GM23338 (cell line): ENCODE measurements around the gene PRR35. TPM values are rescaled to one million over a fixed set of nuclear protein-coding genes. Genes with fewer than 3 reads are reported as not detected.

Source experiments
- ATAC-seq: fragments of 200-7000 bp; cut with Tn5 transposase; 3 replicates; pipeline ENCODE4 v1.9.1; 2020
- DNase-seq: peaks from one replicate; pipeline ENCODE4 v3.0.0-alpha.2; 2015; ENCODE audit warnings: low spot score
- H2AFZ ChIP-seq: fragments of 200-600 bp; sonication (generic); 2 replicates; pipeline ENCODE4 v1.8.0; 2016; ENCODE audit warnings: antibody characterized with exemption, mild to moderate bottlenecking, moderate library complexity
- H3F3A ChIP-seq: fragments of 200-600 bp; sonication (generic); replicated peaks from 2 replicates; pipeline ENCODE4 v1.8.0; 2017; ENCODE audit warnings: antibody characterized with exemption, mixed run types, low read depth
- H3K27ac ChIP-seq: fragments of 200-600 bp; sonication (generic); 2 replicates; pipeline ENCODE4 v1.6.1; 2016; ENCODE audit warnings: low read depth
- H3K27me3 ChIP-seq: fragments of 200-600 bp; sonication (generic); 2 replicates; pipeline ENCODE4 v1.8.0; 2016; ENCODE audit warnings: mild to moderate bottlenecking, mixed run types, moderate library complexity; ENCODE audit not compliant: insufficient read depth
- H3K36me3 ChIP-seq: fragments of 200-600 bp; sonication (generic); 2 replicates; pipeline ENCODE4 v1.8.0; 2016; ENCODE audit warnings: mild to moderate bottlenecking; ENCODE audit not compliant: insufficient read depth
- H3K4me1 ChIP-seq: fragments of 200-600 bp; sonication (generic); 2 replicates; pipeline ENCODE4 v1.8.0; 2016; ENCODE audit warnings: mild to moderate bottlenecking, moderate library complexity; ENCODE audit not compliant: insufficient read depth
- H3K4me2 ChIP-seq: fragments of 200-600 bp; sonication (generic); 2 replicates; pipeline ENCODE4 v1.7.1; 2017; ENCODE audit warnings: mixed run types
- H3K4me3 ChIP-seq: fragments of 200-600 bp; sonication (generic); 2 replicates; pipeline ENCODE4 v1.6.1; 2016; ENCODE audit warnings: mixed run types
- H3K79me2 ChIP-seq: fragments of 200-600 bp; sonication (generic); replicated peaks from 2 replicates; pipeline ENCODE4 v1.8.0; 2017; ENCODE audit warnings: mild to moderate bottlenecking; ENCODE audit not compliant: insufficient read depth
- H3K9me2 ChIP-seq: fragments of 200-600 bp; sonication (generic); 2 replicates; pipeline ENCODE4 v1.8.0; 2017; ENCODE audit not compliant: insufficient read depth
- H4K20me1 ChIP-seq: fragments of 200-600 bp; sonication (generic); replicated peaks from 2 replicates; pipeline ENCODE4 v1.8.0; 2017; ENCODE audit warnings: mild to moderate bottlenecking; ENCODE audit not compliant: insufficient read depth
- H3K27ac Mint-ChIP-seq: 2 replicates; pipeline ENCODE4 v1.8.0; 2020; ENCODE audit warnings: inconsistent platforms, mild to moderate bottlenecking, moderate library complexity, mixed read lengths
- H3K27me3 Mint-ChIP-seq: 3 replicates; pipeline ENCODE4 v1.8.0; 2022; ENCODE audit warnings: low read depth, mild to moderate bottlenecking, moderate library complexity, mixed read lengths, inconsistent platforms; ENCODE audit not compliant: insufficient read depth, poor library complexity
- H3K36me3 Mint-ChIP-seq: 3 replicates; pipeline ENCODE4 v1.8.0; 2021; ENCODE audit warnings: low read depth, mild to moderate bottlenecking, inconsistent platforms, moderate library complexity, mixed read lengths
- H3K4me1 Mint-ChIP-seq: 3 replicates; pipeline ENCODE4 v1.8.0; 2020; ENCODE audit warnings: mild to moderate bottlenecking, inconsistent platforms, mixed read lengths
- H3K4me3 Mint-ChIP-seq: 3 replicates; pipeline ENCODE4 v1.8.0; 2021; ENCODE audit warnings: moderate library complexity, mild to moderate bottlenecking, inconsistent platforms, mixed read lengths
- H3K9me3 Mint-ChIP-seq: 3 replicates; pipeline ENCODE4 v1.8.0; 2020; ENCODE audit warnings: moderate library complexity, mild to moderate bottlenecking, inconsistent platforms, mixed read lengths
- CREB1 ChIP-seq: fragments of 250-450 bp; sonication (Bioruptor Pico); IDR thresholded peaks from 2 replicates; pipeline ENCODE4 v1.5.0; 2020; ENCODE audit warnings: low read depth, mild to moderate bottlenecking, moderate library complexity
- EZH2 ChIP-seq: fragments of 200-600 bp; sonication (generic); IDR thresholded peaks from one replicate; pipeline ENCODE4 v1.8.0; 2017; ENCODE audit warnings: antibody characterized with exemption, mild to moderate bottlenecking, low read depth; ENCODE audit not compliant: unreplicated experiment
- EZH2phosphoT487 ChIP-seq: fragments of 200-600 bp; sonication (generic); IDR thresholded peaks from one replicate; pipeline ENCODE4 v1.8.1; 2018; ENCODE audit warnings: antibody characterized with exemption; ENCODE audit not compliant: unreplicated experiment
- JUNB ChIP-seq: IDR thresholded peaks from one replicate; pipeline ENCODE4 v1.6.1; 2016; ENCODE audit warnings: antibody characterized with exemption; ENCODE audit not compliant: unreplicated experiment
- NANOG ChIP-seq: IDR thresholded peaks from 2 replicates; pipeline ENCODE4 v1.6.1; 2016; ENCODE audit warnings: antibody characterized with exemption, borderline replicate concordance
- POLR2AphosphoS5 ChIP-seq: IDR thresholded peaks from 2 replicates; pipeline ENCODE4 v1.6.1; 2016; ENCODE audit warnings: antibody characterized with exemption, low read depth
- STAT1 ChIP-seq: IDR thresholded peaks from one replicate; pipeline ENCODE4 v1.6.1; 2016; ENCODE audit warnings: antibody characterized with exemption; ENCODE audit not compliant: unreplicated experiment
- ZNF114 ChIP-seq: fragments of 250-450 bp; sonication (Bioruptor Pico); IDR thresholded peaks from 2 replicates; pipeline ENCODE4 v1.5.0; 2020; ENCODE audit warnings: mild to moderate bottlenecking, moderate library complexity
- ZNF331 ChIP-seq: fragments of 250-450 bp; sonication (Bioruptor Pico); IDR thresholded peaks from 2 replicates; pipeline ENCODE4 v1.5.0; 2020; ENCODE audit warnings: low read depth, mild to moderate bottlenecking, moderate library complexity
- polyA plus RNA-seq: library from polyadenylated mRNA; unstranded; fragments of >200 nt; fragmentation: Nextera tagmentation; extraction: Ambion mirVana; gene quantifications from 2 replicates; pipeline ENCODE4 v1.2.1, GENCODE V29; 2016
- total RNA-seq: library from RNA; depleted of rRNA; stranded (reverse); fragments of >200 nt; shearing (Covaris generic); gene quantifications from 2 replicates; pipeline ENCODE4 v1.2.3, GENCODE V29; 2014
- TF ChIP-seq, protein P1 (sequence below): fragments of 250-450 bp; sonication (Bioruptor Pico); IDR thresholded peaks from 2 replicates; pipeline ENCODE4 v1.5.0; 2020; ENCODE audit warnings: mild to moderate bottlenecking, moderate library complexity
- TF ChIP-seq, protein P2 (sequence below): IDR thresholded peaks from one replicate; pipeline ENCODE4 v1.6.1; 2018; ENCODE audit warnings: antibody characterized with exemption; ENCODE audit not compliant: unreplicated experiment
- TF ChIP-seq, protein P3 (sequence below), 2 experiments: fragments of 200-600 bp in 1 of 2; sonication (generic) in 1 of 2; conservative IDR thresholded peaks; 2 replicates each; pipeline versions ENCODE4 v1.5.1 to v1.6.1; 2016 to 2017; ENCODE audit warnings: antibody characterized with exemption in 2 of 2, low read depth in 2 of 2, mild to moderate bottlenecking in 2 of 2, moderate library complexity in 1 of 2
- TF ChIP-seq, protein P4 (sequence below): IDR thresholded peaks from 2 replicates; pipeline ENCODE4 v1.6.1; 2016; ENCODE audit warnings: antibody characterized with exemption

The PRR35 gene
- total and polyA plus RNA-seq, 2 experiments from 2014 or later: 0.32 to 1.4 TPM

DNA sequence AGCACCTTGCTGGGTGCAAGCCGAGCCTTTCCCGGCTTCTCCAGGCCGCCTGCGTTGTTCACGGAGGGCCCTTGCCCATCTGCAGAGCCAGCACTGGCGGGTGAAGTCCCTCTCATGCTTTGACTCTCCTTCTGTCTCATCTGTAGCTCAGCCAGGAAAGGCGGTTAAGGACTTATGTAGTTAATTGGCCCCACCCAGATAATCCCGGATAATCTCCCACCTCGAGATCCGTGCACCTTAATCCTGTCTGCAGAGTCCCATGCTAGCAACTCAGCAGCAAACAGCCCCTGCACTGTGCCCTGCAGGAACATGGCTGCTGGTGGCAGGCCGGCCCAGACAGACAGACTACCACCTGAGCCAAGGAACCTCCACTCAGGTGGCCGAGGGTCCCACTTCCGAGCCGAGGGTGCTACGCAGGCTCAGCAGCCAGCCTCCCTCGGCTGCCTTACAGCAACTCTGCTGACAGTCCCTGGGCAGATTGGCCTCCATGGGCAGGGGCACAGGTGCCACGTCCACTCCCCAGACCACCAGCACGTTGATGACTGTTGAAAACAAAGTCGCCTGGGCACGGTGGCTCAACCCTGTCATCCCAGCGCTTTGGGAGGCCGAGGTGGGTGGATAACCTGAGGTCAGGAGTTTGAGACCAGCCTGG lies 46.6 kb downstream of the PRR35 start:
- Histone ChIP-seq H3K27ac (no peak overlapping the region), H4K20me1 (peaks cover 4% of the 10 kb centered on the region; the same call in 1 of the 2 replicates), H3K36me3 (no peaks in the 10 kb centered on the region), H3K27me3 (no peaks in the 10 kb centered on the region), H3K4me1 (no peaks in the 10 kb centered on the region), H2AFZ (no peak overlapping the region), H3F3A (peaks cover 4% of the 10 kb centered on the region), H3K4me3 (no peak overlapping the region), H3K9me2 (no peaks in the 10 kb centered on the region), H3K79me2 (peaks cover 32% of the 10 kb centered on the region), H3K4me2 (no peak overlapping the region)
- Mint-ChIP-seq H3K36me3 (peaks cover 15% of the 10 kb centered on the region; the same call in 2 of the 3 replicates), H3K9me3 (peaks cover 21% of the 10 kb centered on the region), H3K27ac (no peak overlapping the region), H3K4me3 (no peak overlapping the region), H3K4me1 (peaks cover 9% of the 10 kb centered on the region), H3K27me3 (peaks cover 10% of the 10 kb centered on the region)
- no peak for ATAC-seq
- DNase-seq: no peak
- TF ChIP-seq, protein P1, sequence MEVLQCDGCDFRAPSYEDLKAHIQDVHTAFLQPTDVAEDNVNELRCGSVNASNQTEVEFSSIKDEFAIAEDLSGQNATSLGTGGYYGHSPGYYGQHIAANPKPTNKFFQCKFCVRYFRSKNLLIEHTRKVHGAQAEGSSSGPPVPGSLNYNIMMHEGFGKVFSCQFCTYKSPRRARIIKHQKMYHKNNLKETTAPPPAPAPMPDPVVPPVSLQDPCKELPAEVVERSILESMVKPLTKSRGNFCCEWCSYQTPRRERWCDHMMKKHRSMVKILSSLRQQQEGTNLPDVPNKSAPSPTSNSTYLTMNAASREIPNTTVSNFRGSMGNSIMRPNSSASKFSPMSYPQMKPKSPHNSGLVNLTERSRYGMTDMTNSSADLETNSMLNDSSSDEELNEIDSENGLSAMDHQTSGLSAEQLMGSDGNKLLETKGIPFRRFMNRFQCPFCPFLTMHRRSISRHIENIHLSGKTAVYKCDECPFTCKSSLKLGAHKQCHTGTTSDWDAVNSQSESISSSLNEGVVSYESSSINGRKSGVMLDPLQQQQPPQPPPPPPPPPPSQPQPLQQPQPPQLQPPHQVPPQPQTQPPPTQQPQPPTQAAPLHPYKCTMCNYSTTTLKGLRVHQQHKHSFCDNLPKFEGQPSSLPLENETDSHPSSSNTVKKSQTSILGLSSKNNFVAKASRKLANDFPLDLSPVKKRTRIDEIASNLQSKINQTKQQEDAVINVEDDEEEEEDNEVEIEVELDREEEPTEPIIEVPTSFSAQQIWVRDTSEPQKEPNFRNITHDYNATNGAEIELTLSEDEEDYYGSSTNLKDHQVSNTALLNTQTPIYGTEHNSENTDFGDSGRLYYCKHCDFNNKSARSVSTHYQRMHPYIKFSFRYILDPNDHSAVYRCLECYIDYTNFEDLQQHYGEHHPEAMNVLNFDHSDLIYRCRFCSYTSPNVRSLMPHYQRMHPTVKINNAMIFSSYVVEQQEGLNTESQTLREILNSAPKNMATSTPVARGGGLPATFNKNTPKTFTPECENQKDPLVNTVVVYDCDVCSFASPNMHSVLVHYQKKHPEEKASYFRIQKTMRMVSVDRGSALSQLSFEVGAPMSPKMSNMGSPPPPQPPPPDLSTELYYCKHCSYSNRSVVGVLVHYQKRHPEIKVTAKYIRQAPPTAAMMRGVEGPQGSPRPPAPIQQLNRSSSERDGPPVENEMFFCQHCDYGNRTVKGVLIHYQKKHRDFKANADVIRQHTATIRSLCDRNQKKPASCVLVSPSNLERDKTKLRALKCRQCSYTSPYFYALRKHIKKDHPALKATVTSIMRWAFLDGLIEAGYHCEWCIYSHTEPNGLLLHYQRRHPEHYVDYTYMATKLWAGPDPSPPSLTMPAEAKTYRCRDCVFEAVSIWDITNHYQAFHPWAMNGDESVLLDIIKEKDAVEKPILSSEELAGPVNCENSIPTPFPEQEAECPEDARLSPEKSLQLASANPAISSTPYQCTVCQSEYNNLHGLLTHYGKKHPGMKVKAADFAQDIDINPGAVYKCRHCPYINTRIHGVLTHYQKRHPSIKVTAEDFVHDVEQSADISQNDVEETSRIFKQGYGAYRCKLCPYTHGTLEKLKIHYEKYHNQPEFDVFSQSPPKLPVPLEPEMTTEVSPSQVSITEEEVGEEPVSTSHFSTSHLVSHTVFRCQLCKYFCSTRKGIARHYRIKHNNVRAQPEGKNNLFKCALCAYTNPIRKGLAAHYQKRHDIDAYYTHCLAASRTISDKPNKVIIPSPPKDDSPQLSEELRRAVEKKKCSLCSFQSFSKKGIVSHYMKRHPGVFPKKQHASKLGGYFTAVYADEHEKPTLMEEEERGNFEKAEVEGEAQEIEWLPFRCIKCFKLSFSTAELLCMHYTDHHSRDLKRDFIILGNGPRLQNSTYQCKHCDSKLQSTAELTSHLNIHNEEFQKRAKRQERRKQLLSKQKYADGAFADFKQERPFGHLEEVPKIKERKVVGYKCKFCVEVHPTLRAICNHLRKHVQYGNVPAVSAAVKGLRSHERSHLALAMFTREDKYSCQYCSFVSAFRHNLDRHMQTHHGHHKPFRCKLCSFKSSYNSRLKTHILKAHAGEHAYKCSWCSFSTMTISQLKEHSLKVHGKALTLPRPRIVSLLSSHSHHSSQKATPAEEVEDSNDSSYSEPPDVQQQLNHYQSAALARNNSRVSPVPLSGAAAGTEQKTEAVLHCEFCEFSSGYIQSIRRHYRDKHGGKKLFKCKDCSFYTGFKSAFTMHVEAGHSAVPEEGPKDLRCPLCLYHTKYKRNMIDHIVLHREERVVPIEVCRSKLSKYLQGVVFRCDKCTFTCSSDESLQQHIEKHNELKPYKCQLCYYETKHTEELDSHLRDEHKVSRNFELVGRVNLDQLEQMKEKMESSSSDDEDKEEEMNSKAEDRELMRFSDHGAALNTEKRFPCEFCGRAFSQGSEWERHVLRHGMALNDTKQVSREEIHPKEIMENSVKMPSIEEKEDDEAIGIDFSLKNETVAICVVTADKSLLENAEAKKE (CRISPR knock-in tag): no peak
- no peak for TF ChIP-seq CREB1
- no peak for TF ChIP-seq JUNB
- TF ChIP-seq, protein P2, sequence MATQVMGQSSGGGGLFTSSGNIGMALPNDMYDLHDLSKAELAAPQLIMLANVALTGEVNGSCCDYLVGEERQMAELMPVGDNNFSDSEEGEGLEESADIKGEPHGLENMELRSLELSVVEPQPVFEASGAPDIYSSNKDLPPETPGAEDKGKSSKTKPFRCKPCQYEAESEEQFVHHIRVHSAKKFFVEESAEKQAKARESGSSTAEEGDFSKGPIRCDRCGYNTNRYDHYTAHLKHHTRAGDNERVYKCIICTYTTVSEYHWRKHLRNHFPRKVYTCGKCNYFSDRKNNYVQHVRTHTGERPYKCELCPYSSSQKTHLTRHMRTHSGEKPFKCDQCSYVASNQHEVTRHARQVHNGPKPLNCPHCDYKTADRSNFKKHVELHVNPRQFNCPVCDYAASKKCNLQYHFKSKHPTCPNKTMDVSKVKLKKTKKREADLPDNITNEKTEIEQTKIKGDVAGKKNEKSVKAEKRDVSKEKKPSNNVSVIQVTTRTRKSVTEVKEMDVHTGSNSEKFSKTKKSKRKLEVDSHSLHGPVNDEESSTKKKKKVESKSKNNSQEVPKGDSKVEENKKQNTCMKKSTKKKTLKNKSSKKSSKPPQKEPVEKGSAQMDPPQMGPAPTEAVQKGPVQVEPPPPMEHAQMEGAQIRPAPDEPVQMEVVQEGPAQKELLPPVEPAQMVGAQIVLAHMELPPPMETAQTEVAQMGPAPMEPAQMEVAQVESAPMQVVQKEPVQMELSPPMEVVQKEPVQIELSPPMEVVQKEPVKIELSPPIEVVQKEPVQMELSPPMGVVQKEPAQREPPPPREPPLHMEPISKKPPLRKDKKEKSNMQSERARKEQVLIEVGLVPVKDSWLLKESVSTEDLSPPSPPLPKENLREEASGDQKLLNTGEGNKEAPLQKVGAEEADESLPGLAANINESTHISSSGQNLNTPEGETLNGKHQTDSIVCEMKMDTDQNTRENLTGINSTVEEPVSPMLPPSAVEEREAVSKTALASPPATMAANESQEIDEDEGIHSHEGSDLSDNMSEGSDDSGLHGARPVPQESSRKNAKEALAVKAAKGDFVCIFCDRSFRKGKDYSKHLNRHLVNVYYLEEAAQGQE: no peak
- TF ChIP-seq EZH2phosphoT487: no peak
- TF ChIP-seq, protein P3, sequence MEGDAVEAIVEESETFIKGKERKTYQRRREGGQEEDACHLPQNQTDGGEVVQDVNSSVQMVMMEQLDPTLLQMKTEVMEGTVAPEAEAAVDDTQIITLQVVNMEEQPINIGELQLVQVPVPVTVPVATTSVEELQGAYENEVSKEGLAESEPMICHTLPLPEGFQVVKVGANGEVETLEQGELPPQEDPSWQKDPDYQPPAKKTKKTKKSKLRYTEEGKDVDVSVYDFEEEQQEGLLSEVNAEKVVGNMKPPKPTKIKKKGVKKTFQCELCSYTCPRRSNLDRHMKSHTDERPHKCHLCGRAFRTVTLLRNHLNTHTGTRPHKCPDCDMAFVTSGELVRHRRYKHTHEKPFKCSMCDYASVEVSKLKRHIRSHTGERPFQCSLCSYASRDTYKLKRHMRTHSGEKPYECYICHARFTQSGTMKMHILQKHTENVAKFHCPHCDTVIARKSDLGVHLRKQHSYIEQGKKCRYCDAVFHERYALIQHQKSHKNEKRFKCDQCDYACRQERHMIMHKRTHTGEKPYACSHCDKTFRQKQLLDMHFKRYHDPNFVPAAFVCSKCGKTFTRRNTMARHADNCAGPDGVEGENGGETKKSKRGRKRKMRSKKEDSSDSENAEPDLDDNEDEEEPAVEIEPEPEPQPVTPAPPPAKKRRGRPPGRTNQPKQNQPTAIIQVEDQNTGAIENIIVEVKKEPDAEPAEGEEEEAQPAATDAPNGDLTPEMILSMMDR (conservative IDR thresholded peaks at IDR 0.05; ENCODE audit: low read depth in 2 of 2): no peak
- no peak for TF ChIP-seq STAT1
- no peak for TF ChIP-seq ZNF114 (CRISPR knock-in tag)
- no peak for TF ChIP-seq EZH2
- TF ChIP-seq ZNF331 (CRISPR knock-in tag): no peak
- TF ChIP-seq POLR2AphosphoS5: no peak
- no peak for TF ChIP-seq NANOG
- TF ChIP-seq, protein P4, sequence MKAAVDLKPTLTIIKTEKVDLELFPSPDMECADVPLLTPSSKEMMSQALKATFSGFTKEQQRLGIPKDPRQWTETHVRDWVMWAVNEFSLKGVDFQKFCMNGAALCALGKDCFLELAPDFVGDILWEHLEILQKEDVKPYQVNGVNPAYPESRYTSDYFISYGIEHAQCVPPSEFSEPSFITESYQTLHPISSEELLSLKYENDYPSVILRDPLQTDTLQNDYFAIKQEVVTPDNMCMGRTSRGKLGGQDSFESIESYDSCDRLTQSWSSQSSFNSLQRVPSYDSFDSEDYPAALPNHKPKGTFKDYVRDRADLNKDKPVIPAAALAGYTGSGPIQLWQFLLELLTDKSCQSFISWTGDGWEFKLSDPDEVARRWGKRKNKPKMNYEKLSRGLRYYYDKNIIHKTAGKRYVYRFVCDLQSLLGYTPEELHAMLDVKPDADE: no peak
